Measurements from ENCODE around the gene VSTM2L. TPM values are rescaled to one million over a fixed set of nuclear protein-coding genes. Genes with fewer than 3 reads are reported as not detected.
A peak's percentile ranks its signal among the peaks of the same experiment; 100 is the strongest.

VSTM2L gene
- total and polyA plus RNA-seq, 9 donors = 0.12 to 23.0 (median 0.36) TPM; not detected in 2

- H3K4me3 ChIP-seq = no peak overlapping the region
- no peaks in the 10 kb centered on the region for H3K27me3 ChIP-seq
- H3K4me1 ChIP-seq (ENCODE audit: insufficient read depth) = no peaks in the 10 kb centered on the region
- intact Hi-C loops (cut with DNase I) = no loop called here
- no peaks in the 10 kb centered on the region for H3K9me3 ChIP-seq
- peak in 1 of 5 donors; percentile 43 for DNase-seq
- TF ChIP-seq, protein P1, sequence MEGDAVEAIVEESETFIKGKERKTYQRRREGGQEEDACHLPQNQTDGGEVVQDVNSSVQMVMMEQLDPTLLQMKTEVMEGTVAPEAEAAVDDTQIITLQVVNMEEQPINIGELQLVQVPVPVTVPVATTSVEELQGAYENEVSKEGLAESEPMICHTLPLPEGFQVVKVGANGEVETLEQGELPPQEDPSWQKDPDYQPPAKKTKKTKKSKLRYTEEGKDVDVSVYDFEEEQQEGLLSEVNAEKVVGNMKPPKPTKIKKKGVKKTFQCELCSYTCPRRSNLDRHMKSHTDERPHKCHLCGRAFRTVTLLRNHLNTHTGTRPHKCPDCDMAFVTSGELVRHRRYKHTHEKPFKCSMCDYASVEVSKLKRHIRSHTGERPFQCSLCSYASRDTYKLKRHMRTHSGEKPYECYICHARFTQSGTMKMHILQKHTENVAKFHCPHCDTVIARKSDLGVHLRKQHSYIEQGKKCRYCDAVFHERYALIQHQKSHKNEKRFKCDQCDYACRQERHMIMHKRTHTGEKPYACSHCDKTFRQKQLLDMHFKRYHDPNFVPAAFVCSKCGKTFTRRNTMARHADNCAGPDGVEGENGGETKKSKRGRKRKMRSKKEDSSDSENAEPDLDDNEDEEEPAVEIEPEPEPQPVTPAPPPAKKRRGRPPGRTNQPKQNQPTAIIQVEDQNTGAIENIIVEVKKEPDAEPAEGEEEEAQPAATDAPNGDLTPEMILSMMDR (IDR thresholded peaks at IDR 0.05) = no peak
- H3K27ac ChIP-seq = no peak overlapping the region
- WGBS, 3 donors = 0 to 4% (median 1%) methylated on average over 11 of the region's 11 CpGs
- H3K36me3 ChIP-seq = no peaks in the 10 kb centered on the region
Measured at GRCh38 chr20:37911838-37912281, 8.9 kb downstream of the VSTM2L start.

DNA sequence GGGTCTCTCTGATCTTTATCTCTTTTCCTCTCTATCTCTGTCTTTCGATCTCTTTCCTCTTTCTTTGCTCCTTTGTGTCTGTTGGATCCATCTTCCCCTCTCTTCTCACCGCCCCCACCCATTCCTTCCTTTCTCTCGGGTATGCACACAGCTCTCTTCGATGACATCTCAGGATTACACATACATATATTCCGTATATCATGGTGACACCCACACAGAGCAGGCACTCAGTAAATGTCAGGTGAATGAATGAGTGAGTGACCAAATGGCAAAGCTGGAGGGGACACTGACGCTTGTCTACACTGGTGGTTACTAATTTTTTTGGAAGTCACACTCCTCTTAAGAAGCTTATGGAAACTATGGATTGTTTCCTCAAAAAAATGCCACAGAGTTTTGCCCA, 9.9 kb downstream of the VSTM2L start:
- no peaks in the 10 kb centered on the region for H3K9me3 ChIP-seq
- H3K27me3 ChIP-seq = no peaks in the 10 kb centered on the region
- TF ChIP-seq EP300 (IDR thresholded peaks at IDR 0.05) (no peak), POLR2A (IDR thresholded peaks at IDR 0.05) (no peak)
- TF ChIP-seq, protein P1 (IDR thresholded peaks at IDR 0.05) = no peak
- WGBS, 3 donors = 57 to 67% (median 65%) methylated on average over 6 of the region's 6 CpGs
- no peaks in the 10 kb centered on the region for H3K36me3 ChIP-seq
- H3K27ac ChIP-seq = no peak overlapping the region
- H3K4me3 ChIP-seq = no peak overlapping the region
- no peak for DNase-seq
- intact Hi-C loops (cut with DNase I) = no loop called here
- H3K4me1 ChIP-seq (ENCODE audit: insufficient read depth) = no peaks in the 10 kb centered on the region

DNA sequence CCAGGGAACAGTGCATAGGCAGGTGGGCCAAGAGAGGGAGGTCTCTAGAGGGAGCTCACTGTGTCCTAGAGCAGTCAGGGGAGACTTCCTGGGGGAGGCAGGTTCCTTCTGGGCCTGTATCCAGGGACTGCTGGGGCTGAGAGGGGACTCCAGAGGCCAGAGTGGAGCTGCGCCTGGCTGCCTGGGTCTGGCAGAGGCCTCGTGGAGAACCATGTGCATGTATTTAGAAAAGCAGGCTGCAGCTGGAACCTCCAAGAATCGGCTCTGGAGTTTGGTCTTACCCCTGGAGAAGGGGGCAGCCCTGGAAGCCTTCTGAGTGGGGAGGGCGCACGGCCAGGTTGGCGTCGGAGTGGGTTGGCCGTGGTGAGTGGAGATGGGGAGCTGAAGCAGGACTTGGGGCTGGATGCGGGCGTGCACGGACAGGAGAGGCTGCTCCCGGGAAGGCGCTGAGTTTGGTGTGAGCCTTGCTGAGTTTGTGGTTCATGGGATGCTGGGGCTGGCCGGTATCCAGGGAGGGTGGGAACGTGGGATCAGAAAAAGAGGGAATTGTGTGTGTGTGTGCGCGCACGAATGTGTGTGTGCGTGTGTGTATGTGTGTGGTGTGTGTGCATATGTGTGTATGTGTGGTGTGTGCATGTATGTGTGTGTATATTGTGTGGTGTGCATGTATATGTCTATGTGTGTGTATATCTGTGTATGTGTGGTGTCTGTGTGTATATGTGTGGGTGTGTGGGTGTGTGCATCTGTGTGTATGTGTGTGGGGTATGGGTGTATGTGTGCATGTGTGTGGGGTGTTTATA, 10.8 kb downstream of the VSTM2L start:
- 35 to 40% (median 39%) methylated on average over 19 of the region's 19 CpGs for WGBS, 3 donors
- Histone ChIP-seq H3K27ac (no peak overlapping the region), H3K9me3 (no peaks in the 10 kb centered on the region), H3K4me3 (no peak overlapping the region), H3K27me3 (no peaks in the 10 kb centered on the region), H3K4me1 (ENCODE audit: insufficient read depth) (no peaks in the 10 kb centered on the region), H3K36me3 (no peaks in the 10 kb centered on the region)
- DNase-seq = no peak
- intact Hi-C loops (cut with DNase I) = no loop called here
- TF ChIP-seq, protein P1 (IDR thresholded peaks at IDR 0.05) = no peak
- TF ChIP-seq POLR2A (IDR thresholded peaks at IDR 0.05) (no peak), EP300 (IDR thresholded peaks at IDR 0.05) (no peak)

- no peak overlapping the region for H3K4me3 ChIP-seq
- DNase-seq = no peak
- no peak overlapping the region for H3K27ac ChIP-seq
- H3K4me1 ChIP-seq (ENCODE audit: insufficient read depth) = no peaks in the 10 kb centered on the region
- no peaks in the 10 kb centered on the region for H3K27me3 ChIP-seq
- 22 to 26% (median 24%) methylated on average over 5 of the region's 5 CpGs for WGBS, 3 donors
- H3K9me3 ChIP-seq = no peaks in the 10 kb centered on the region
- intact Hi-C loops (cut with DNase I) = no loop called here
- TF ChIP-seq, protein P1 (IDR thresholded peaks at IDR 0.05) = no peak
- no peak for TF ChIP-seq POLR2A (IDR thresholded peaks at IDR 0.05)
- no peaks in the 10 kb centered on the region for H3K36me3 ChIP-seq
Measured at GRCh38 chr20:37914367-37914671, 11.4 kb downstream of the VSTM2L start.
